GM13976 (cell line): ENCODE data around the gene CUX1.

Experiments
- DNase-seq: peaks from one replicate; pipeline ENCODE4 v3.0.0; 2012; ENCODE audit warnings: low spot score
- CTCF ChIP-seq: IDR thresholded peaks from 2 replicates; pipeline ENCODE4 v1.5.1; 2012; ENCODE audit warnings: borderline replicate concordance, mild to moderate bottlenecking; ENCODE audit not compliant: insufficient read depth; ENCODE audit errors: extremely low read depth, missing control alignments, control extremely low read depth
- in situ Hi-C: fragments of 300-500 bp; cut with MboI; formaldehyde crosslinking; loops from one replicate; pipeline ENCODE4 v1.12.0; 2022; ENCODE audit warnings: low sequenced_read_pairs, mixed read lengths, inconsistent platforms; ENCODE audit not compliant: unreplicated experiment

CUX1 gene

GRCh38 chr7:102282465-102283362 is 465.3 kb downstream of the CUX1 start:
- no peak for DNase-seq
- in situ Hi-C loops: no loop called here
- no peak for TF ChIP-seq CTCF

GRCh38 chr7:102283477-102284189 is 466.2 kb downstream of the CUX1 start:
- in situ Hi-C loops: no loop called here

DNA sequence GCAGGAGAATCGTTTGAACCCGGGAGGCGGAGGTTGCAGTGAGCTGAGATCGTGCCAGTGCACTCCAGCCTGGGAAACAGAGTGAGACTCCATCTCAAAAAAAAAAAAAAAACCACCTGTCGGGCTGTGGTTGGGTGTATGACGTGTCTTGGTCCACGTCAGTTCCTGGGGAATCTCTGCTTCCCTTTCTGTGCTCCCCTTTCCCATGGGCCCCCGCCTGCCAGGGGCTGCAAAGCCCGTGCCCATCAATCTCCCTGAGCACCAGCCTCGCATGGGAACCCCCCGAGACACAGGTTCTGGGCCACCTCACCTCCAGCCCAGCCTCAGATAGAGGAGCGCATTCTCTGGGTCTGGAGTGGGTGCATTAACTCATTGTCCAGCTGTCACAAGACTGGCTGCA is 467.0 kb downstream of the CUX1 start:
- no peak for DNase-seq
- no peak for TF ChIP-seq CTCF
- in situ Hi-C loops: no loop called here

More at GRCh38 chr7:102283477-102284189, 466.2 kb downstream of the CUX1 start:
- TF ChIP-seq CTCF: no peak
- no peak for DNase-seq

DNA sequence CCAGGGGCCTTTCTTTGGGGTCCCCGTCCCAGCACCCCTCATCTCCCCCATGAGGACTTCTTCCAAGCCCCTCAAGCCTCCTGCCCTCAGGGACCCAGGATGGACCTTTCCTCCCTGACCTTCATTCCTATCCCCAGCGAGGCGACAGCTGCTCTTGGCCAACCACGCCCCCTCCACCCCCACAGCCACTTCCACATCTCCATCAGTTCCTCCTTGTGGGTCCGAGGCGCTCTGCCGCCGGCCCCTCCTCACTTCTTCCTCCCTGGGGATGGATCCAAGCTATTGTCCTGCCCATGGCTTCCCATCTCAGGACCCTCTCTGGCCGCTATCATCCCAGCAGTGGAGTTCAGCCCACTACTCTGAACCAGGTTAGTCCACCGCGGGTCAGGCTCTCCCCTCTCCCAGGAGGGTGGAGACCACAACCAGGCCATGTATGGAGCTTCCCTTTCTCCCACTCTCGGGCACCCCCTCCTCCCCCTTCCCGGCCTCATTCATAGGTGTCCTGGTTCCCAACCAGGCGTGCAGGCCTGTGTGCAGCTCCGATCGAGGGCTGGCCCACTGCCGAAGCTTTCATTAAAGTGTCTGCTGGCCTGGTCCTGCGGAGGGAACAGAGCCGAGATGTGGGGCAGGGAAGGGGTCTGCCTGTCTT is 467.6 kb downstream of the CUX1 start:
- in situ Hi-C loops: loop anchor here (5.0 kb wide), 1 partner anchor 102 kb away; no protein-coding TSS in a partner anchor
- DNase-seq: no peak
- TF ChIP-seq CTCF: no peak

DNA sequence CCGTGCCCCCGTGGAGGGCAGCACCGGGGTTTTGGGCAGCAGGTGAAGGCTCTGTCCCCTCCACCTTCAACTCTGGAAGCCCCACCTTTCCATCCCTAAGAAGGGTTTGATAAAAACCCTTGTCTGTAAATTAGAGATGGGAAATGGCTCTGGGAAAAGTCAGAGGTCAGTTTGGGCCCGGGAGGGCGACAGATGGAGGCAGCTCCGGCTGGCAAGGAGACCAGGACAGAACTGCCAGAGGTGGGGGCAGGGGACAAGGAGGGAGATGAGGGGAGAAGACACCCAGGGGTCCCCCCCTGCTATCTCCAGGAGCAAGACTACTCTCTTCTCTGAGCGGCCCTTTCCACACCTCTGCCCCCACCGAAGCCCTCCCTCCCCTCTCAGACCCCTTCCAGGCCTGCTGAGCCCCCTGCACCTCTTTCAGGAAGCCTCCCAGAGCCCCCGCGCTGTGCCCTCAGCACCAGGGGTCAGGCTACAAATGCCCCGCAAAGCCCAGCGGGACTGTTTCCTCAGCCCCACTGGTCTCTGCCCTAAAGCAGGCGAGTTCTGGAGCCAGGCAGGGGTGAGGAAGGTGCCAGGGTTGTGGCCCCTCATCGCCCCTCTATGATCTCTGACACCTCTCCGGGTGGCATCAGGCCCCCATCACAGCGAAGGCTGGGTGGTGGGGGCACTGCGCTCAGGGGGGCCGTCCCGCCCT is 468.3 kb downstream of the CUX1 start:
- TF ChIP-seq CTCF: no peak
- no peak for DNase-seq
- in situ Hi-C loops: loop anchor here (5.0 kb wide), 1 partner anchor 102 kb away; no protein-coding TSS in a partner anchor
